WTC11 (cell line): Measurements from ENCODE around the gene SPACA9. TPM values are rescaled to one million over a fixed set of nuclear protein-coding genes. Genes with fewer than 3 reads are reported as not detected.

ENCODE experiments used
- ATAC-seq: fragments of 200-7000 bp; cut with Tn5 transposase; 2 replicates; pipeline ENCODE4 v1.10.0; 2021; ENCODE audit warnings: mild to moderate bottlenecking, moderate library complexity
- CTCF ChIA-PET: fragments of 300-600 bp; sonication (Branson Sonifier 250); formaldehyde crosslinking; loops from one replicate; lab custom pipeline; 2021; ENCODE audit warnings: antibody characterized with exemption; lab: Charles Lee
- POLR2A ChIA-PET: fragments of 350-600 bp; sonication (Branson Sonifier 250); formaldehyde crosslinking; loops from one replicate; lab custom pipeline; 2021; ENCODE audit warnings: antibody characterized with exemption; lab: Charles Lee
- DNase-seq: peaks from one replicate; pipeline ENCODE4 v3.0.0; 2021; ENCODE audit warnings: low spot score
- H3K27ac Mint-ChIP-seq: 2 replicates; pipeline ENCODE4 v1.8.0; 2021; ENCODE audit warnings: mixed read lengths
- H3K27me3 Mint-ChIP-seq: 2 replicates; pipeline ENCODE4 v1.8.0; 2021; ENCODE audit warnings: low read depth, mild to moderate bottlenecking, moderate library complexity, mixed read lengths
- H3K36me3 Mint-ChIP-seq: 2 replicates; pipeline ENCODE4 v1.8.0; 2021; ENCODE audit warnings: mixed read lengths
- H3K4me1 Mint-ChIP-seq: 2 replicates; pipeline ENCODE4 v1.8.0; 2022; ENCODE audit warnings: mixed read lengths
- H3K4me3 Mint-ChIP-seq: 2 replicates; pipeline ENCODE4 v1.8.0; 2021; ENCODE audit warnings: mild to moderate bottlenecking, moderate library complexity, mixed read lengths
- H3K9me3 Mint-ChIP-seq: 2 replicates; pipeline ENCODE4 v1.8.0; 2021; ENCODE audit warnings: mixed read lengths
- AR ChIP-seq: fragments of 250-450 bp; sonication (Bioruptor Pico); IDR thresholded peaks from 2 replicates; pipeline ENCODE4 v1.9.0; 2021; ENCODE audit warnings: mild to moderate bottlenecking
- ATF1 ChIP-seq: sonication (generic); formaldehyde crosslinking; IDR thresholded peaks from 2 replicates; pipeline ENCODE4 v1.8.1; 2023; ENCODE audit warnings: mild to moderate bottlenecking, moderate library complexity, missing genetic modification reagents
- CREM ChIP-seq: sonication (generic); formaldehyde crosslinking; IDR thresholded peaks from 2 replicates; pipeline ENCODE4 v1.8.1; 2022; ENCODE audit warnings: mild to moderate bottlenecking, missing genetic modification reagents, moderate library complexity
- EMX1 ChIP-seq: fragments of 250-450 bp; sonication (Bioruptor Pico); IDR thresholded peaks from 2 replicates; pipeline ENCODE4 v1.8.0; 2021; ENCODE audit warnings: mild to moderate bottlenecking
- FOXP1 ChIP-seq: sonication (generic); formaldehyde crosslinking; IDR thresholded peaks from 2 replicates; pipeline ENCODE4 v1.8.0; 2022; ENCODE audit warnings: missing genetic modification reagents, mild to moderate bottlenecking, moderate library complexity, borderline replicate concordance
- GTF2I ChIP-seq: fragments of 250-450 bp; sonication (Bioruptor Pico); conservative IDR thresholded peaks from 2 replicates; pipeline ENCODE4 v1.4.0; 2021; ENCODE audit warnings: mild to moderate bottlenecking
- HMGA2 ChIP-seq: fragments of 250-450 bp; sonication (Bioruptor Pico); IDR thresholded peaks from 2 replicates; pipeline ENCODE4 v1.4.0; 2021; ENCODE audit warnings: mild to moderate bottlenecking, moderate library complexity
- MXD4 ChIP-seq: fragments of 250-450 bp; sonication (Bioruptor Pico); IDR thresholded peaks from 2 replicates; pipeline ENCODE4 v1.8.0; 2021; ENCODE audit warnings: mild to moderate bottlenecking, moderate library complexity, borderline replicate concordance
- NR2C2 ChIP-seq: sonication (generic); formaldehyde crosslinking; IDR thresholded peaks from 2 replicates; pipeline ENCODE4 v1.8.0; 2022; ENCODE audit warnings: mild to moderate bottlenecking, missing genetic modification reagents
- TCF7 ChIP-seq: sonication (generic); formaldehyde crosslinking; IDR thresholded peaks from 2 replicates; pipeline ENCODE4 v1.8.0; 2022; ENCODE audit warnings: mild to moderate bottlenecking, low read depth, missing genetic modification reagents, moderate library complexity
- ZNF281 ChIP-seq: sonication (generic); formaldehyde crosslinking; IDR thresholded peaks from 2 replicates; pipeline ENCODE4 v1.8.0; 2023; ENCODE audit warnings: mild to moderate bottlenecking, missing genetic modification reagents
- ZNF396 ChIP-seq: fragments of 250-450 bp; sonication (Bioruptor Pico); IDR thresholded peaks from 2 replicates; pipeline ENCODE4 v1.8.0; 2021; ENCODE audit warnings: mild to moderate bottlenecking, moderate library complexity, borderline replicate concordance
- ZNF425 ChIP-seq: fragments of 250-450 bp; sonication (Bioruptor Pico); conservative IDR thresholded peaks from 2 replicates; pipeline ENCODE4 v1.9.0; 2021; ENCODE audit warnings: mild to moderate bottlenecking
- total RNA-seq: library from RNA; stranded (reverse); gene quantifications from 3 replicates; pipeline ENCODE4 v1.2.3, GENCODE V29; 2021
- TF ChIP-seq, protein P1 (sequence below): sonication (generic); formaldehyde crosslinking; IDR thresholded peaks from 2 replicates; pipeline ENCODE4 v1.8.0; 2023; ENCODE audit warnings: missing genetic modification reagents, mild to moderate bottlenecking, borderline replicate concordance
- TF ChIP-seq, protein P2 (sequence below): sonication (generic); formaldehyde crosslinking; IDR thresholded peaks from 2 replicates; pipeline ENCODE4 v1.8.1; 2022; ENCODE audit warnings: low read depth, mild to moderate bottlenecking, moderate library complexity, missing genetic modification reagents, borderline replicate concordance

The SPACA9 gene
- total RNA-seq, 1 experiment from 2014 or later, result 0.48 TPM

- TF ChIP-seq AR (CRISPR knock-in tag) (no peak), HMGA2 (CRISPR knock-in tag) (no peak), ZNF425 (CRISPR knock-in tag) (no peak), NR2C2 (CRISPR knock-in tag) (no peak), ZNF396 (CRISPR knock-in tag) (no peak), GTF2I (CRISPR knock-in tag) (no peak), EMX1 (CRISPR knock-in tag) (no peak), ZNF281 (CRISPR knock-in tag) (no peak)
- TF ChIP-seq, protein P1, sequence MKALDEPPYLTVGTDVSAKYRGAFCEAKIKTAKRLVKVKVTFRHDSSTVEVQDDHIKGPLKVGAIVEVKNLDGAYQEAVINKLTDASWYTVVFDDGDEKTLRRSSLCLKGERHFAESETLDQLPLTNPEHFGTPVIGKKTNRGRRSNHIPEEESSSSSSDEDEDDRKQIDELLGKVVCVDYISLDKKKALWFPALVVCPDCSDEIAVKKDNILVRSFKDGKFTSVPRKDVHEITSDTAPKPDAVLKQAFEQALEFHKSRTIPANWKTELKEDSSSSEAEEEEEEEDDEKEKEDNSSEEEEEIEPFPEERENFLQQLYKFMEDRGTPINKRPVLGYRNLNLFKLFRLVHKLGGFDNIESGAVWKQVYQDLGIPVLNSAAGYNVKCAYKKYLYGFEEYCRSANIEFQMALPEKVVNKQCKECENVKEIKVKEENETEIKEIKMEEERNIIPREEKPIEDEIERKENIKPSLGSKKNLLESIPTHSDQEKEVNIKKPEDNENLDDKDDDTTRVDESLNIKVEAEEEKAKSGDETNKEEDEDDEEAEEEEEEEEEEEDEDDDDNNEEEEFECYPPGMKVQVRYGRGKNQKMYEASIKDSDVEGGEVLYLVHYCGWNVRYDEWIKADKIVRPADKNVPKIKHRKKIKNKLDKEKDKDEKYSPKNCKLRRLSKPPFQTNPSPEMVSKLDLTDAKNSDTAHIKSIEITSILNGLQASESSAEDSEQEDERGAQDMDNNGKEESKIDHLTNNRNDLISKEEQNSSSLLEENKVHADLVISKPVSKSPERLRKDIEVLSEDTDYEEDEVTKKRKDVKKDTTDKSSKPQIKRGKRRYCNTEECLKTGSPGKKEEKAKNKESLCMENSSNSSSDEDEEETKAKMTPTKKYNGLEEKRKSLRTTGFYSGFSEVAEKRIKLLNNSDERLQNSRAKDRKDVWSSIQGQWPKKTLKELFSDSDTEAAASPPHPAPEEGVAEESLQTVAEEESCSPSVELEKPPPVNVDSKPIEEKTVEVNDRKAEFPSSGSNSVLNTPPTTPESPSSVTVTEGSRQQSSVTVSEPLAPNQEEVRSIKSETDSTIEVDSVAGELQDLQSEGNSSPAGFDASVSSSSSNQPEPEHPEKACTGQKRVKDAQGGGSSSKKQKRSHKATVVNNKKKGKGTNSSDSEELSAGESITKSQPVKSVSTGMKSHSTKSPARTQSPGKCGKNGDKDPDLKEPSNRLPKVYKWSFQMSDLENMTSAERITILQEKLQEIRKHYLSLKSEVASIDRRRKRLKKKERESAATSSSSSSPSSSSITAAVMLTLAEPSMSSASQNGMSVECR (CRISPR knock-in tag), result no peak
Measured at GRCh38 chr9:132886334-132886725, 7.6 kb downstream of the SPACA9 start (continued).

DNA sequence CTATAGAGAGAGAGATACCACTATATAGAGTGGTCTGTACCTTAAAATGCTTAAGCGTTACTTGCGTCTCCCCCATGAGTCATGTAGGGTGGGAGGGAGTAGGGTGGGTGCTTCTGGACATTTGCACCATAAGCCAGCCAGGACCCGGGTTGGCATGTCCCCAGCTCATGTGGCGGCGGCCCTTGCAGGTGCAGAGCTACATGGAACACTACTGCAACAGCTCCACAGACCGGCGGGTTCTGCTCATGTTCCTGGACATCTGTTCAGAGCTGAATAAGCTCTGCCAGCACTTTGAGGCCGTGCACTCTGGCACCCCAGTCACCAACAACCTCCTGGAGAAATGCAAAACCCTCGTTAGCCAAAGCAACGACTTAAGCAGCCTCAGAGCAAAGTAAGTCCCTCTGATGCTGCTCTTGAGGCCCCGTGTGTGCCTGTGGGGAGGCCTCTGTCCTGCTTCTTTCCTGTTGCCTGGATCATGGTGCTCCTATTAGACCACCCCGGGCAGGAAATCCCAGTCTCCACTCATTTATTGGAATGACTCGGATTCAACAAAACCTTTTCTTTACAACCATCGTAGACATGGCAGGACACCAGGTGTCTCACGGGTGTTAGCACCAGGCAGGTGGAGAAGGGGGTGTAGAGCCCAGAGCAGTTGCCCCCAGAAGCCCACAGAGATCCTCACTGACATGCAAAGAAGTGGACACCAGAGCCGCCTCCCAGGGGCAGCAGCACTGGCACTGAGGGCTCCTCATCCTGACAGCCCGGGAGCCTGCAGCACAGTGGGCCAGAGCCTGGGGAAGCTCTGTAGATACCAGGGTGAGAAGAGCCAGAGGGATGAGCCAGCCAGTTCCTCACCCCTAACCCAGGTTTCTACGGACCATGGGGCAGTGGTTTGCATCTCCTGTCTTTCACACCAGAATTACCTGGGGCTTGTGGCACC lies 8.8 kb downstream of the SPACA9 start:
- Mint-ChIP-seq H3K4me1 (no peaks in the 10 kb centered on the region), H3K9me3 (no peaks in the 10 kb centered on the region), H3K36me3 (no peaks in the 10 kb centered on the region), H3K27ac (no peak overlapping the region), H3K27me3 (no peaks in the 10 kb centered on the region), H3K4me3 (no peak overlapping the region)
- no peak for DNase-seq
- POLR2A ChIA-PET, result no interaction called here
- CTCF ChIA-PET, result interaction anchor here (1.0 kb wide), 1 partner anchor 83 kb away, joined by 3 read pairs; no protein-coding TSS in a partner anchor
- no peak for ATAC-seq
- no peak for TF ChIP-seq CREM (CRISPR knock-in tag)
- no peak for TF ChIP-seq AR (CRISPR knock-in tag)
- TF ChIP-seq, protein P2, sequence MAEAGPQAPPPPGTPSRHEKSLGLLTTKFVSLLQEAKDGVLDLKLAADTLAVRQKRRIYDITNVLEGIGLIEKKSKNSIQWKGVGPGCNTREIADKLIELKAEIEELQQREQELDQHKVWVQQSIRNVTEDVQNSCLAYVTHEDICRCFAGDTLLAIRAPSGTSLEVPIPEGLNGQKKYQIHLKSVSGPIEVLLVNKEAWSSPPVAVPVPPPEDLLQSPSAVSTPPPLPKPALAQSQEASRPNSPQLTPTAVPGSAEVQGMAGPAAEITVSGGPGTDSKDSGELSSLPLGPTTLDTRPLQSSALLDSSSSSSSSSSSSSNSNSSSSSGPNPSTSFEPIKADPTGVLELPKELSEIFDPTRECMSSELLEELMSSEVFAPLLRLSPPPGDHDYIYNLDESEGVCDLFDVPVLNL (CRISPR knock-in tag), result no peak
- no peak for TF ChIP-seq TCF7 (CRISPR knock-in tag)
- no peak for TF ChIP-seq ATF1
- TF ChIP-seq FOXP1 (CRISPR knock-in tag), result no peak
- TF ChIP-seq MXD4 (CRISPR knock-in tag), result no peak
